ENCODE results near the gene CRYGD.
"Not testable (repeated sequence)": the region's sequence is repeated elsewhere in the genome, so short reads cannot be mapped to it uniquely, and the experiment has no call there.

CRYGD gene

GRCh38 chr2:208124013-208124715 is at the start of gene CRYGD:
CRYGD (minus strand) TSS chr2:208124524; CDS start chr2:208124473, 51 bp downstream.
- not testable (repeated sequence) for H3K27ac ChIP-seq

GRCh38 chr2:208172125-208172524 is 47.8 kb upstream of the CRYGD start:
- TF ChIP-seq ZFX (IDR thresholded peaks at IDR 0.05; ENCODE audit: borderline replicate concordance) (no peak), CTCF (IDR thresholded peaks at IDR 0.05) (no peak)
- no peak overlapping the region for H3K27ac ChIP-seq

DNA sequence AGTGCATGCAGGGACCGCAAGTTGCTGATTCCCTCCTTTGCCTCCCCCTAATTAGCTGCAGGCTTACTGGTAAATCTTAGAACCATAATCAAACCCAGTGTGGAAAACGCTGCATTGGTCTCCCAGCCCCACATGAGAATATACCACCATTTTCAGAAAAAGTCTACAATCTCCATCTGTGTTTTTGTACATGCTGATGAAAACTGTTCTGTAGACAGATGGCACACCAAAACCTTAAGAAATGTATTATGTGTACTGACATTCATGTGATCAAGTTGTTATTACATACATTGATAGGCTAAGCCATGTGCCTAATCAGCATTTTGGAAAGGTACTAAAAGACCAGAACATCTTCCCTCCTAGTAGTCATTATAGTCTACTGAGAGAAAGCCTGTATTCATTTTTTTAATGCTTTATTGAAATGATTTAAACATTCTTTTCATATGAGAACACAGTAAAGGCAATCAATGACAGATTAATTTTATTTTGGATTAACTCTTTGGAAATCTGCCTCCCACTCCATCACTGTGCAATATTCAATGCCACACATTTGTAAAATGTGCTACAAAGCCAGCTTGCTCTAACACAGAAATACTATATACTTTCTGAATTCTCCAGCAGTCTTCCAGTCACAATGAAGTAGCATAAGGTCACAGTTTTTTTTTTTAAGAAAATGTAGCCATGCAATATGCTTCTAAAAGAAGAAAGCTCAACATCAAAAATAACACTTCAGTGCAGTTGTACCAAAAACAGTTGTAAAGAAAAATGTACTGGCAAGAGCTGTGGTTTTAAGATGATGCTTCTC is 40.8 kb upstream of the CRYGD start:
- TF ChIP-seq CTCF (IDR thresholded peaks at IDR 0.05) (no peak), ZFX (IDR thresholded peaks at IDR 0.05; ENCODE audit: borderline replicate concordance) (no peak)
- H3K27ac ChIP-seq: no peak overlapping the region

DNA sequence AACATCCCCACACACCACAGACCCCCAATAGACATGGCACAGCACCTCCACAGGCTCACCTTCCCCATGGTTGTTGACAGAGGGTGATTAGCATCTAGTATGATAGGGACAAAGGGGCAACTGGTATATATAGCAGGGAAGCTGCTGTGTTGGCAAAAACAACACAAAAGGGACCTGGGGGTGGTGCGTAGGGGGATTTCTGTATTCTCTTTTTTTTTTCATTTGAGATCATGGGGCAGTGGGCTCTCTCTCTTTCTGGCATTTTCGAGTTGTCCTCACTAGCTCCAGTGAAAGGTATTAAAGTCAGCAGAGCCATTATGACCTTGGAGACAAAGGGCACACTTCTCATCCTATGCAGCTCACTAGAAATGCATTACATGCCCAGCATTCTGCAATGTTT is 39.2 kb upstream of the CRYGD start, which contains the start of gene CRYGA:
TSS of gene CRYGA (minus strand) at position 101 of the 400 bp plus-strand sequence. CDS start at position 68, 33 bp downstream.
- H3K27ac ChIP-seq: no peak within 1 kb of the TSS
- no peak for TF ChIP-seq CTCF (IDR thresholded peaks at IDR 0.05)

- no peak overlapping the region for H3K27ac ChIP-seq
- TF ChIP-seq ZFX (IDR thresholded peaks at IDR 0.05; ENCODE audit: borderline replicate concordance): no peak
- no peak for TF ChIP-seq CTCF (IDR thresholded peaks at IDR 0.05)
These were observed 32.1 kb upstream of the CRYGD start for GRCh38 chr2:208156439-208156838.

GRCh38 chr2:208153156-208153555 is 28.8 kb upstream of the CRYGD start:
- TF ChIP-seq ZFX (IDR thresholded peaks at IDR 0.05; ENCODE audit: borderline replicate concordance) (no peak), CTCF (IDR thresholded peaks at IDR 0.05) (no peak)
- H3K27ac ChIP-seq: no peak overlapping the region

DNA sequence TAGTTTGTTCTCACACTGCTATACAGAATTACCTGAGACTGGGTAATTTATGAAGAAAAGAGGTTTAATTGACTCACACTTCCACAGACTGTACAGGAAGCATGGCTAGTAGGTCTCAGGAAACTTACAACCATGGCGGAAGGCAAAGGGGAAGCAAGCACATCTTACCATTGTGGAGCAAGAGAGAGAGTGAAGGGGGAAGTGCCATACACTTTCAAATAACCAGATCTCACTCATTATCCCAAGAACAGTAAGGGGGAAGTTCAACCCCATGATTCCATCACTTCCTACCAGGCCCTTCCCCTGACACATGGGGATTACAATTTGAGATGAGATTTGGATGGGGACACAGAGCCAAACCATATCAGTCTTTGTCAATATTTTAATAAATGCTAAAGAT is 26.6 kb upstream of the CRYGD start:
- H3K27ac ChIP-seq: no peak overlapping the region
- TF ChIP-seq CTCF (IDR thresholded peaks at IDR 0.05): no peak
- TF ChIP-seq ZFX (IDR thresholded peaks at IDR 0.05; ENCODE audit: borderline replicate concordance): no peak

Data from 22Rv1 (cell line).